HG02798 (cell line): ENCODE results near the gene GNG2.

ENCODE experiments used
- ATAC-seq: cut with Tn5 transposase; IDR thresholded peaks from one replicate; pipeline ENCODE4 v1.9.1; 2021; ENCODE audit warnings: mild to moderate bottlenecking; ENCODE audit not compliant: unreplicated experiment, poor library complexity

The GNG2 gene

DNA sequence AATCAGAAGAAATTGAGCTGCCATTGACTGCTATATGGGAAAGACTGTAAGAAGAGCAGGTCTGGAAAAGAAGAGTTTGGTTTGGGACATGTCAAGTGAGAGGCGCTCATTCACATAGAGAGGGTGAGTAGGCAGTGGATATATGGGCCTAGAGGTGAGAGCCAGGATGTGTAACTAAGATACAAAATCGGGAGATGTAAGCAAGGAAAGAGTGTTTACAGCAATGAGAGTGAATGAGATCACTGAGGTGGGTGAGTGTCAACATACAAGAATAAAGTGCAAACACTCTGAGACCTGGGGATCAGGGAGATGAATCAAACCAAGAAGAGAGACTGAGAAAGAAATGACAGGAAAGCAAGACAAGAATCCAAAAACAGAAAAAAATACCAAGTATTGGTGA lies 70.9 kb downstream of the GNG2 start:
- no peak for ATAC-seq

GRCh38 chr14:51933191-51933590 lies 72.8 kb downstream of the GNG2 start:
- no peak for ATAC-seq

- no peak for ATAC-seq
Observed at GRCh38 chr14:51938137-51938536, 77.7 kb downstream of the GNG2 start.

DNA sequence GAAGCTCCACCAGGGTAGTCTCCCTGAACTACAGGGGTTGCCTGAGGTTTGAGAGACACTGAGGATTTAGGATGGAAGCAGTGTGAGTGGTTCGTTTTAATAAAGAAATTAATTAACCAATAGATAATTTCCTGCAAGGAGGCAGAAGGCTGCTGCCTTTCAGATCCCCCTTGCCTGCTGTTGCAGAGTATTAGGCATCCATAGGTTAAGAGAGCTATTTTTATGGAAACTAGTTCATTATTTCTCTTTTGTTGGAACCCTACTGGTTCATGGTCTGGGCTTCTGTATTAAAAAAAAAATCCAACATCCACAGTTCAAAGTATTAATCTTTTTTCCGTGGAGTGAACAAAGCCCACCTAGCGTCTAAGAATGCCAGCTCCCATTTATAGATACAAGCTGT lies 78.4 kb downstream of the GNG2 start:
- no peak for ATAC-seq

DNA sequence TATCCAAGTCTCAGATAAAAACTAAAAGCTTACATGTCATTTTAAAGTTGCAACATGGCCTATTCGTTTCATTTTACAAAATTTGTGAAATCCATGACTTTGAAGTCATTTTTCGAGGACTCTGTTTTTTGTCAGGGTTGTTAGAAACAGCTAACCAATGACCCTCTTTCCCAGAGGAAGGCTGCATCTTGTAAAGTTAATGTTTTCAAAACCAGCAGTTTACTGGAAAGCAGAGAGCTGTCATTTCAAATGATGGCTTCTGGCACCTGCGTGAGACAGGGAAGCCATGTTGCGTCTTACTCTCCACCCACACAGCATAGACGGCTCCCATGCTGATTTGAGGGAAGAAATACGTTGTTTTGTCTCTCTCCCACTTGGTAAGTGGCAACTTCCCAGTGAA lies 78.8 kb downstream of the GNG2 start:
- ATAC-seq: no peak

DNA sequence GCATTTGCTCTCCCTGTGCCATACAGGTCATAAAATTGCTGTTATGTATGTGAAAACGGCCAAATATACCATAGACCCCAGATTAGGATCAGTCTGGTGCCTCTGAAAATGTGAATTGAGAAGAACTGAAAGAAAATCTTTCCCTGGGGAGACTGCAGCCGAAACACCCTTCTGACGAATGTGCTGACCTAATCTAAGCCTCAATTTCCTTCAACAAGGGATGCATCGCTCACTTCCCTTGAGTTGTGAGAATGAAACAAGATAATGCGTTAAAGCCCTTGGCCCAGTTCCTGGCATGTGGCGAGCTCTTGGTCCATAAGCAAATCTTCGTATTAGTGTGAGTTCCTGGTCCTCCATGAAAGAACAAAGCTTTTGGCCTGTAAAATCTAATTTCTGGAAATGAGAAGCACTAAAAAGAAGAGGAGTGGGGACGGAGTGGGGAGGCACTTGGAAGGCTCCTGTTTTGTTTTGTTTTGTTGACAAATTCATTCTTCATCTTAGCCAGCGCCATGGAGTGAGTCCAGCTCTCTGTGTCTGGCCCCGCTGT lies 79.4 kb downstream of the GNG2 start:
- no peak for ATAC-seq

DNA sequence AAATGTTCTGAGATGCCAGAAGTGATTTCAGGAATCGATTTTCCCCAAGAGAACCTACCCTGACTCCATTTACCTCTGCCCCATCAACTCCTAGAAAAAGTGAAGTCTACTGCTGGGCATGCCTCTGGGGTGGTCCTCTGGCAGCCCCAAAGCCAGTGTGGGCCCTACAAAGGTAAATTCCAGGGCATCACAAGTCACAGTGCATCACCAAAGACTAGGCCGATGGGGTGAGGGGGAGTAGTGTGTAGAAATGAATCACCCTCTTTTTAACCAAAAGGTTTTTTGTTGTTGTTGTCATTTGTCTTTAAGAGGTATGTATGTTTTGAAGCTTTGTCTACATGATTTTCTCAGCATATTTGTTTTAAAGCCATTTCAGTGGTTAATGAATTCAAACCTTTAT lies 82.6 kb downstream of the GNG2 start:
- no peak for ATAC-seq

DNA sequence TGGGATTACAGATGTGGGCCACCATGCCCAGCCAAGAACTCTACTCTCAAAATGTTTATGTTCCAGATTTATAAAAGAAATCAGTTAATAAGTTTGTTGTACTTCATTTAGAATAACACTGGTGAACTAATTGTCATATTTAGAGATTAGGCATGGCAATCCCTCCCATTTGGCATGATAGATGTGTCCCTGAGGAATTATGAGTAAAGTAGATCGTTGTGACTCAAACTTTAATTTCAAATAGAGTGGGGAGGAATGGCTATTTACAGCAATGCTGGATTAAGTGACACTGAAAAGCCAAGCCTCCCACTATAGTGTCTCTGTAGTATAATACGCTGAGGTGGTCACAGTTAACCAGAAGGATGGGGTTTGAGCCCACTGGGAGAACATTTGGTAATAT lies 89.6 kb downstream of the GNG2 start:
- no peak for ATAC-seq

DNA sequence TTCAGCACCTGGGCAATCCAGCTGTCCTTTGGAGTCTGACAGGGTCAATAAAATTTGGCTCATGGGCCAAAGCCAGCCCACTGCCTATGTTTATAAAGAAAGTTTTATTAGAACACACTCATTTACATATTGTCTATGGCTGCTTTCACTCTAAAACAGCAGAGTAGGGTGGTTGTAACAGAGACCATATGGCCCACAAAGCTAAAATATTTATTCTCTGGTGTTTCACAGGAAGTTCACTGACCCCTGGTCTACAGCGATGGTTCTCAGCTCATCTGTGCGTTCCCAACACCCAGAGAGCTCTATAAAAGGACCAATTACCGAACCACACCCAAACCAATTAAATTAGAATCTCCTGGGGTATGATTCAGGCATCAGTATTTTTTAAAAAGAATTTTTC lies 91.2 kb downstream of the GNG2 start:
- ATAC-seq: no peak

DNA sequence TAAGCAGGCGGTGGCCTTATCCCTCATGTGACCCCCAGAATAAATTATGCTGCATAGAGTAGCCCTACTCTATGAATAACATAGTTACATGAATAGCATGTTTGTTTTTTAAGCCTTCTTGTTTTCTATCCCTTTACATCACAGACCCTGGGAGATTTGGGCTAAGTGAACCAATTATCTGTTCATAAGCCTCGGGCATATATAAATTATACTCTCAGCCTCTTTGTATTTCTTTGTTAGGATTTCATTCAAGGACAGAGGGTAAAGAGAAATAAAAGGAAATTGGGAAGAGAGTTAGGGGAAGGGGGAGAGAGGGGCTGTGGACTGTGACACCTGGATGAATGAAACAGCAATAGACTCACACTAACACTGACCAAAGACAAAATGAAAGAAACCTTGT lies 93.6 kb downstream of the GNG2 start:
- ATAC-seq: no peak

GRCh38 chr14:51954657-51955056 lies 94.2 kb downstream of the GNG2 start:
- no peak for ATAC-seq

DNA sequence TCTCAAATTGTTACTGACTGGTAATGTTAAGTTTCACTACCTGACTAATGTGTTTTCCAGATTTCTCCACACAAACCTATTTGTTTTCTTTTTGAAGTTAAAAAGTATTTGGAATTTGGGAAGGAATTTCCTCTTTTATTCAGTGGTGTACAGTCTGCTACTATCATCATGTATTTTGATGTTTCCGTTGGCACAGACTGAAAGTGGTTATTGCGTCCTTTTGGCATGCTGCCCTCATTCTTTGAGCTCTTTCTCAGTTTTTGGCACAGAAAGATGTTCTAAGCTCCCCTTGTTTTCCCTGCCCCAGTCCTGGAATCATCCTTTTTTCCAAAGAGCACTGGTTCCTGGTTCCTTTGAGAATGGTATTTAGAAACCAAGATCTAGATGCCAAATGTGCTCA lies 97.5 kb downstream of the GNG2 start:
- ATAC-seq: no peak

DNA sequence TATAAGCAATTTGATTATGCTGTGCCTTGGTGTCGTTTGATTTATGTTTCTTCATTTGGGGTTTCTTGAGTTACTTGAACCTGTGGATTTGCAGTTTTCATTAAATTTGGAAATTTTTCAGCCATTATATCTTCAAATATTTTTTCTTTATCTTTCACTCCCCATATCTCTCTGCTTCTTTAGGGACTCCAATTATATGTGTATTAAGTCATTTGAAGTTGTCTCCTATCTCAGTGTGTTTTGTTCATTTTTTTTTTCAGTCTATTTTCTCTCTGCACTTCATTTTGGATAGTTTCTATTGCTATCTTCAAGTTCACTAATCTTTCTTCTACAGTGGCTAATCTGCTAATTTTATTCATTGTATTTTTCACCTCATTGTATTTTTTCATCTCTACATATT lies 99.5 kb downstream of the GNG2 start:
- no peak for ATAC-seq

DNA sequence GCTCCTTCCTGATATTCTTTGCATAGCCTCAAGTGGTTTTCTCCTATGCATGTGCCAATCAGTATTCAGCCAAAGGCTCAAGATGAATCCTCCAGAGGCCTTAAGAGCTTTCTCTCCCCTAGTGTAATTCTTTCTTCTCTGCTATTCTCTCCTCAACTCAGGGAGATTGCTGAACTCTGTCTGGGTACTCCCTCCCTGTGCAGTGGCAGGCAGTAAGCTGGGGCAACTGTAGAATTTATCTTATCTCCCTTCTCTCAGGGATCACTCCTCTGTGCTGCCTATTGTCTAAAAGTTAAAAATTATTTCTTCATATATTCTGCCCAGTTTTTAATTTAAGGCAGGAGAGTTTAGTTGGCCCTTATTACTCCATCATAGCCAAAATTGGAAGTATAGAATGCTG lies 100.5 kb downstream of the GNG2 start:
- ATAC-seq: no peak

- ATAC-seq: no peak
Observed at GRCh38 chr14:51962711-51963110, 102.3 kb downstream of the GNG2 start.

DNA sequence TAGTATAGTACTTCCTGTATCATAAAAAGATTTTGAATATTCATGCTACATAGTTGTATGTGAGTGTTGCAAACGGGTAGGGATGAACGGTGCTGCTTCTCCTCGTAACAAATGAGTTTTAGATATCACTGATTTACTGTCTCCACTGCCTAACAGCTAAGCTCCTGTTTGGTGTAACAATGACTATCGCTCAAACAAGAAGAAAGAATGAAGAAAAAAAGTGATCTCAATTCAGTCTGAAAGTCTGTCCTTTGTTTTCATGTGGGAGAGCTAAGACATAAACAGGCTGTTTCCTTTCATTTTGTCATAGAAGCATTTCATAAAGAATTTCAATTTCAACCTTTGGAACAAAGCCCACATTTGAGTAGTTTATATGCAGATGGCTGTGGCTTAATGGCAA lies 102.9 kb downstream of the GNG2 start:
- ATAC-seq: no peak

DNA sequence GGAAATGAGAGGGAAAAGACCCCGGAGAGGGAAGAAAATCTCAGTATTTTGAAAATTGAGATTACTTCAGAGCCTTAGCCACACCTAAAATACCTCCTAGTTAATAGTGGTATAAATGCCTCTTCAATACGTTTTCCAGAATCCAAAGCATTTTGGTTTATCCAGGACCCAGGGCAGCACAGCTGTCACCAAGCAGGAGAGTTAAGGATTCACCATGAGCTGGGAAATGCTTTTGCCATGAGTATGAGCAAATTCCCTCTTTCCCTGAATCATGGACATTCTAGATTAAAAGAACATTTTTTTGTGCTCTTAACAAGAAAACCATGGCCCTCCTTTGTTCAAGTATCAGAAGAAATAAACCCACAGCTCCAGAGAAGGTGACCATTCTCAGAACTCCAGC lies 107.1 kb downstream of the GNG2 start:
- ATAC-seq: no peak

DNA sequence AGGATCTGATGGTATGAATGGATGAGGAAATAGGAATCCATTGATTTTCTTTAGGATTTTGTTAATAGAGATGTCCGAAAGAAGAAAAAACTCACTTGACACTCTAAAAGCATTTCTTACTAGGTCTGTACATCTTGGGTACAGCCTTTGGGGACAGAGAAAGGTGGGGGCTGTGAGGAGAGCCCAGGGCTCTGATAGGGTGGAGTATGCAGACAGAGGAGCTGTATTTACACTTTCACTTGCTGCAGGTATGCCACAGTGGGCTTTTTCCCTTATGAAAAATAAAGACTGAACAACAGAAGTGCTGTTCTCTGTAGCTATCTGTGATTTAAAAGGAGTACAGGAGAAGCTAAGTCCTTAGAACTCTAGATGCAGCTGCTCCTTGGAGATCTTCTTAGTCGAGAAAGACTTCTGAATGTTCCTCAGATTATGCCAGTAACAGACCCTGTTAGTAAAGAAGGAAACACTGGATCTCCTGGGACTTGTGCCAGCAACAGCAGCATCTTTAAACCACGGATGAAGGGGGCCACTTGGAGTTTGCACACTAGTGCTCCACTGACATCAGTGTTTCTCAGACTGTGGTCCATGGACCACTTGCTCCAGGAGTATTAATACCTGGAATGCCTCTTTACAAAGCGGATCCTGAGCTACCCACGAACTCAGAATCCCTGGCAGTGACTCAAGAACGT lies 109.6 kb downstream of the GNG2 start:
- no peak for ATAC-seq

DNA sequence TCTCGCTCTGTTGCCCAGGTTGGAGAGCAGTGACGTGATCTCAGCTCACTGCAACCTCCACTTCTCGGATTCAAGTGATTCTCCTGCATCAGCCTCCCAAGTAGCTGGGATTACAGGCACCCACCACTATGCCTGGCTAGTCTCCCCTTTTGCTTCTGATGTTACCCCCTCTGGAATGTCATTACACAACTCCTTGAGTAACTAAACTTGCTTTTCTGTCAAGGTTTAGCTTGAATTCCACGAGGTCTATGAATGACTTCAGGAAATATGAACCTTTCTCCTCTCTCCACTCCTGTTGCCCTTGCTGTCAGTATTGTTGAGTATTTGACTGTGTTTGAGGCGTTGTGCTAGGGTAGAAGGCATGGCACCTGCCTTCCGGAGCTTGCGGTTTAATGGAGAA lies 112.2 kb downstream of the GNG2 start:
- no peak for ATAC-seq

DNA sequence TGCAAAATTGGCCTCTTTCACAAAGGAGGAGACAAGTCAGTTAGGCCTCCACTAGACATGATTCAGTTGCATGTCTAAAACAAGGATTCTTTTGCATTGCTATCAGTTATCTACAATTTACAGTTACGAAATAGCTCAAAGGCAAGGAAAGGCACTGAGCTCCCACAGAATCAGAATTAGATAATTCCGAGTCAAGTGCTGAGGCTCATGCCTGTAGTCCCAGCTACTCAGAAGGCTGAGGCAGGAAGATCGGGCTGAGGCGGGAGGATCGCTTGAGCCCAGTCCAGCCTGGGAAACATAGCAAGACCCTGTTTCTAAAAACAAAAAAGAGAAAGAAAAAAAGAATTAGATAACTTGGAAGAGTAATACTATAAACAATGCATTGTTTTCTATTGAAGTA lies 116.7 kb downstream of the GNG2 start:
- no peak for ATAC-seq

GRCh38 chr14:51978681-51979085 lies 118.3 kb downstream of the GNG2 start:
- no peak for ATAC-seq

DNA sequence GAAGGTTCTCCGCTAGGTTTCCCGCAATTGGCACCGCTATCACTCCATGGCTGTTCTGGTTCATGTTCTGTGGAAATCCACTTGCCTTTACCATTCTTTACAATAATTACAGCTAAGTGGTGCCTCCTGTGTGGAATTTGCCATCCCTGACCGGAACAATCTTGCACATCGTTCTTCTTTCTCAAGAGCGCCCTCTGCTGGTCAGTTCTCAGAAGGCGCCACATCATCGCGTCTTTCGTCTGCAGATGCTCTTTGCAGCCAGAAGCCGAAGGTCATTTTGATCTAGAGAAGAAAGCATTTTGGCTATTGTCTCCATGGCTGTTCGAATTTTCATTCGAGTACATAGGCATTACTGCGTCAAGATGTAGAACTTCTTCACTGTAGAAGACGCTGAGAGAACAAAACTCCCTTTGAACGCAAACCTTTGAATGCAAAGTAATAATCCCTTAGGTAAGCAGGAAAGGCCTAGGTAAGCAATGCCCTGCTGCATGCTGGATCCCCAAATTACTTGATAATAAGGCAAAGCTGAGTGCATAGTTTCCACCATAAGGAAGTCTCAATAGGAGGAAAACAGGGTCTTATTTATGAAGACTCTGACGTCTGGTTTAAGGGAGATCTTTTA lies 118.8 kb downstream of the GNG2 start:
- peak; percentile 70 for ATAC-seq
